Left lung (tissue), 10 donors: ENCODE measurements around the gene EXD3. TPM values are rescaled to one million over a fixed set of nuclear protein-coding genes. Genes with fewer than 3 reads are reported as not detected.
"Not testable (repeated sequence)": the region's sequence is repeated elsewhere in the genome, so short reads cannot be mapped to it uniquely, and the experiment has no call there.

ENCODE experiments used
- ATAC-seq: fragments of 200-7000 bp; cut with Tn5 transposase; one replicate; pipeline ENCODE4 v1.9.1; 2020; ENCODE audit warnings: moderate library complexity
- DNase-seq, 4 donors: peaks; one replicate each; pipeline ENCODE4 v3.0.0-alpha.2; 2013 to 2020
- H3K27ac ChIP-seq, 2 donors: fragments of 200-600 bp; sonication (generic) in 1 of 2; one replicate each; pipeline versions ENCODE4 v1.5.0 to v1.8.0; 2020 to 2021
- H3K27me3 ChIP-seq, 2 donors: fragments of 200-600 bp; sonication (generic) in 1 of 2; one replicate each; pipeline versions ENCODE4 v1.5.0 to v1.8.0; 2020 to 2021
- H3K36me3 ChIP-seq, 2 donors: fragments of 200-600 bp; sonication (generic) in 1 of 2; one replicate each; pipeline versions ENCODE4 v1.5.0 to v1.8.0; 2020 to 2021
- H3K4me1 ChIP-seq, 2 donors: fragments of 200-600 bp; one replicate each; pipeline ENCODE4 v1.8.0; 2021
- H3K4me3 ChIP-seq, 2 donors: fragments of 200-600 bp; sonication (generic) in 1 of 2; one replicate each; pipeline versions ENCODE4 v1.5.0 to v1.8.0; 2020 to 2021; ENCODE audit warnings: mild to moderate bottlenecking in 1 of 2
- H3K9me3 ChIP-seq, 2 donors: fragments of 200-600 bp; sonication (generic) in 1 of 2; one replicate each; pipeline versions ENCODE4 v1.5.0 to v1.8.0; 2020 to 2021
- intact Hi-C, 2 donors: fragments of 100-400 bp; cut with DNase I; formaldehyde crosslinking; loops; one replicate each; pipeline versions ENCODE4 v1.11.2 to v1.14.2; 2022
- microRNA-seq, 2 donors: library from miRNA; unstranded; fragments of <30 nt; microRNA quantifications; one replicate each; pipeline ENCODE4, GENCODE V29; 2019
- polyA plus RNA-seq, 6 donors: library from polyadenylated mRNA; unstranded; fragments of 120-200 nt; gene quantifications; one replicate each; pipeline ENCODE4 v1.2.1, GENCODE V29; 2013; ENCODE audit not compliant: insufficient read length in 6 of 6
- total RNA-seq, 2 donors: library from RNA; stranded (reverse); fragmentation: NEBNext Ultra II Directional; extraction: Animal tissue kit (Norgen Biotek cat#: 25700); gene quantifications; one replicate each; pipeline ENCODE4 v1.2.1, GENCODE V29; 2021
- TF ChIP-seq, protein P1 (sequence below), 2 donors: fragments of 200-600 bp; sonication (generic) in 1 of 2; IDR thresholded peaks; one replicate each; pipeline versions ENCODE4 v1.5.0 to v1.8.0; 2021; ENCODE audit warnings: antibody characterized with exemption in 2 of 2
- donor health status: DM: no; HTN: yes; CAD: no.
- donor health status: DM: no; HTN: no; CAD: no.

EXD3 gene
- total and polyA plus RNA-seq, 8 donors = 13.2 to 21.8 (median 16.6) TPM

DNA sequence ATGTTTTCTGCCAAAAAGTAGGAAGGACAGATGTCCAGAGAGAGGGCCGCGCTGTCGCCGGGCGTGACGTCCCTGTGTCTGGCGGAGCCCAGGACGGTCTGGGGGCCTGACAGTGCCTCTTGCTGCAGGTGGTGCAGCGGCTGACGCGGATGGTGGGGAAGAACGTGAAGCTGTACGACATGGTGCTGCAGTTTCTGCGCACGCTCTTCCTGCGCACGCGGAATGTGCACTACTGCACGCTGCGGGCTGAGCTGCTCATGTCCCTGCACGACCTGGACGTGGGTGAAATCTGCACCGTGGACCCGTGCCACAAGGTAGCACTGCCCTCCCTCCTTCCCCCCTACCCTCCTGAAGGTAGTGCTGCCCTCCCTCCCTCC lies 160.1 kb downstream of the EXD3 start:
- DNase-seq = no peak
- Histone ChIP-seq H3K36me3 (peaks cover 0 to 59% of the 10 kb centered on the region in 2 donors), H3K27ac (no peak overlapping the region), H3K4me1 (peaks cover 2 to 5% of the 10 kb centered on the region in 2 donors), H3K27me3 (no peaks in the 10 kb centered on the region), H3K9me3 (no peaks in the 10 kb centered on the region), H3K4me3 (no peak overlapping the region)
- intact Hi-C loops = no loop called here
- no peak for ATAC-seq
- TF ChIP-seq, protein P1, sequence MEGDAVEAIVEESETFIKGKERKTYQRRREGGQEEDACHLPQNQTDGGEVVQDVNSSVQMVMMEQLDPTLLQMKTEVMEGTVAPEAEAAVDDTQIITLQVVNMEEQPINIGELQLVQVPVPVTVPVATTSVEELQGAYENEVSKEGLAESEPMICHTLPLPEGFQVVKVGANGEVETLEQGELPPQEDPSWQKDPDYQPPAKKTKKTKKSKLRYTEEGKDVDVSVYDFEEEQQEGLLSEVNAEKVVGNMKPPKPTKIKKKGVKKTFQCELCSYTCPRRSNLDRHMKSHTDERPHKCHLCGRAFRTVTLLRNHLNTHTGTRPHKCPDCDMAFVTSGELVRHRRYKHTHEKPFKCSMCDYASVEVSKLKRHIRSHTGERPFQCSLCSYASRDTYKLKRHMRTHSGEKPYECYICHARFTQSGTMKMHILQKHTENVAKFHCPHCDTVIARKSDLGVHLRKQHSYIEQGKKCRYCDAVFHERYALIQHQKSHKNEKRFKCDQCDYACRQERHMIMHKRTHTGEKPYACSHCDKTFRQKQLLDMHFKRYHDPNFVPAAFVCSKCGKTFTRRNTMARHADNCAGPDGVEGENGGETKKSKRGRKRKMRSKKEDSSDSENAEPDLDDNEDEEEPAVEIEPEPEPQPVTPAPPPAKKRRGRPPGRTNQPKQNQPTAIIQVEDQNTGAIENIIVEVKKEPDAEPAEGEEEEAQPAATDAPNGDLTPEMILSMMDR (IDR thresholded peaks at IDR 0.05) = no peak

DNA sequence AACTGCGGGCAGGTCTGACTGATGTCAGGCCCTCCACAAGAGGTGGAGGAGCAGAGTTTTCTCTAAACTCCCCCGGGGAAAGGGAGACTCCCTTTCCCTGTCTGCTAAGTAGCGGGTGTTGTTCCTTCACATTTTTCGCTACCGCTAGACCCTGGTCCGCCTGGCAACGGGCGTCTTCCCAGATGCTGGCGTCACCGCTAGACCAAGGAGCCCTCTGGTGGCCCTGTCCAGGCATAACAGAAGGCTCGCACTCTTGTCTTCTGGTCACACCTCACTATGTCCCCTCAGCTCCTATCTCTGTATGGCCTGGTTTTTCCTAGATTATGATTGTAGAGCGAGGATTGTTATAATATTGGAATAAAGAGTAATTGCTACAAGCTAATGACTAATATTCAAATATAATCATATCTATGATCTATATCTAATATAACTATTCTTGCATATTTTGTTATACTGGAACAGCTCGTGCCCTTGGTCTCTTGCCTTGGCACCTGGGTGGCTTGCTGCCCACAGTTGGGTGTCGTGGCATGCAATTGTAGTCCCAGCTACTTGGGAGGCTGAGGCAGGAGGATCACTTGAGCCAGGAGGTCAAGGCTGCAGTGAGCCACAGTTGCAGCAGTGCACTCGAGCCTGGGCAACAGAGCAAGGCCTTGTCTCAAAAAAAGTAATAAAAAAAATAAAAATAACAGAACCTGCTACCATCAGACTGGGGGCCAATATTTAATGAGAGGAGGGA lies 160.6 kb downstream of the EXD3 start:
- peaks cover 0 to 56% of the 10 kb centered on the region in 2 donors for H3K36me3 ChIP-seq
- TF ChIP-seq, protein P1 (IDR thresholded peaks at IDR 0.05) = peak; percentile 50 to 52
- H3K27ac ChIP-seq, H3K9me3 ChIP-seq, intact Hi-C loops, H3K4me1 ChIP-seq, DNase-seq, H3K27me3 ChIP-seq, H3K4me3 ChIP-seq: not testable (repeated sequence)
- ATAC-seq = peak; percentile 27

Small RNA genes within 50 kb of the gene (microRNA-seq; reads per million reads assigned to microRNA genes)
- 0.50 to 0.68 reads per million in 2 donors for gene MIR7114

Other genes with a start within 250 kb of the EXD3 start
- gene ANAPC2, start 234.6 kb downstream of the EXD3 start, total RNA-seq = 10 to 100 TPM; 43.5 to 52.3 TPM
- gene ANAPC2, start 234.6 kb downstream of the EXD3 start, polyA plus RNA-seq = 10 to 100 TPM; 42.1 to 58.8 (median 44.3) TPM
- 10 to 100 TPM; 59.1 to 68.0 TPM for gene SSNA1, start 234.5 kb downstream of the EXD3 start, total RNA-seq
- gene SSNA1, start 234.5 kb downstream of the EXD3 start, polyA plus RNA-seq = 10 to 100 TPM; 38.7 to 53.6 (median 52.1) TPM
- 10 to 100 TPM; 21.6 to 21.7 TPM for gene TPRN, start 222.4 kb downstream of the EXD3 start, total RNA-seq
- 10 to 100 TPM in 3 of 6 donors, 1 to 10 TPM in 3; 6.7 to 13.8 (median 9.4) TPM for gene TPRN, start 222.4 kb downstream of the EXD3 start, polyA plus RNA-seq
- 10 to 100 TPM; 30.6 to 31.7 TPM for gene TMEM203, start 217.5 kb downstream of the EXD3 start, total RNA-seq
- gene TMEM203, start 217.5 kb downstream of the EXD3 start, polyA plus RNA-seq = 10 to 100 TPM; 30.4 to 37.8 (median 33.3) TPM
- 10 to 100 TPM; 16.5 to 19.5 TPM for gene NDOR1, start 217.5 kb downstream of the EXD3 start, total RNA-seq
- 10 to 100 TPM in 3 of 6 donors, 1 to 10 TPM in 3; 9.1 to 15.4 (median 10.2) TPM for gene NDOR1, start 217.5 kb downstream of the EXD3 start, polyA plus RNA-seq
- 1 to 10 TPM; 4.9 to 7.5 TPM for gene RNF208, start 200.9 kb downstream of the EXD3 start, total RNA-seq
- gene RNF208, start 200.9 kb downstream of the EXD3 start, polyA plus RNA-seq = 1 to 10 TPM; 4.0 to 7.8 (median 5.9) TPM
- under 1 TPM; 0.44 to 0.50 TPM for gene CYSRT1, start 198.0 kb downstream of the EXD3 start, total RNA-seq
- 1 to 10 TPM; 1.4 to 3.7 (median 2.8) TPM for gene CYSRT1, start 198.0 kb downstream of the EXD3 start, polyA plus RNA-seq
- under 1 TPM; 0.15 to 0.18 TPM for gene RNF224, start 195.7 kb downstream of the EXD3 start, total RNA-seq
- gene RNF224, start 195.7 kb downstream of the EXD3 start, polyA plus RNA-seq = 1 to 10 TPM; 1.7 to 4.8 (median 3.5) TPM
- gene SLC34A3, start 192.3 kb downstream of the EXD3 start, total RNA-seq = under 1 TPM in 1 of 2 donors, not detected in 1; 0.12 TPM
- 1 to 10 TPM; 1.0 to 2.8 (median 2.1) TPM for gene SLC34A3, start 192.3 kb downstream of the EXD3 start, polyA plus RNA-seq
- gene TUBB4B, start 181.9 kb downstream of the EXD3 start, total RNA-seq = 100 to 1,000 TPM; 245 to 337 TPM
- 100 to 1,000 TPM; 196 to 315 (median 237) TPM for gene TUBB4B, start 181.9 kb downstream of the EXD3 start, polyA plus RNA-seq
- gene STPG3, start 171.9 kb downstream of the EXD3 start, total RNA-seq = not detected
- gene STPG3, start 171.9 kb downstream of the EXD3 start, polyA plus RNA-seq = 1 to 10 TPM in 3 of 6 donors, under 1 TPM in 3; 0.69 to 1.4 (median 0.89) TPM
- gene NELFB, start 167.8 kb downstream of the EXD3 start, total RNA-seq = 10 to 100 TPM; 47.8 to 49.7 TPM
- gene NELFB, start 167.8 kb downstream of the EXD3 start, polyA plus RNA-seq = 10 to 100 TPM; 52.9 to 62.9 (median 56.8) TPM
- gene TOR4A, start 145.4 kb downstream of the EXD3 start, total RNA-seq = 10 to 100 TPM; 31.8 to 38.5 TPM
- gene TOR4A, start 145.4 kb downstream of the EXD3 start, polyA plus RNA-seq = 10 to 100 TPM in 4 of 6 donors, 1 to 10 TPM in 2; 8.5 to 13.4 (median 11.0) TPM
- gene NRARP, start 120.9 kb downstream of the EXD3 start, total RNA-seq = 10 to 100 TPM; 11.3 to 15.2 TPM
- gene NRARP, start 120.9 kb downstream of the EXD3 start, polyA plus RNA-seq = 10 to 100 TPM in 2 of 6 donors, 1 to 10 TPM in 4; 7.0 to 11.1 (median 9.0) TPM
- gene NOXA1, start 231 bp upstream of the EXD3 start, total RNA-seq = 1 to 10 TPM; 6.1 to 8.7 TPM
- 1 to 10 TPM; 4.5 to 7.3 (median 6.9) TPM for gene NOXA1, start 231 bp upstream of the EXD3 start, polyA plus RNA-seq
- gene ENTPD8, start 18.2 kb upstream of the EXD3 start, total RNA-seq = under 1 TPM in 1 of 2 donors, not detected in 1; 0.15 TPM
- under 1 TPM; 0.33 to 0.68 (median 0.46) TPM for gene ENTPD8, start 18.2 kb upstream of the EXD3 start, polyA plus RNA-seq
- gene NSMF, start 36.2 kb upstream of the EXD3 start, total RNA-seq = 10 to 100 TPM; 29.5 to 31.4 TPM
- 10 to 100 TPM; 31.7 to 46.5 (median 37.4) TPM for gene NSMF, start 36.2 kb upstream of the EXD3 start, polyA plus RNA-seq
- gene PNPLA7, start 127.2 kb upstream of the EXD3 start, total RNA-seq = 1 to 10 TPM; 2.9 to 6.3 TPM
- 1 to 10 TPM; 3.3 to 8.9 (median 4.9) TPM for gene PNPLA7, start 127.2 kb upstream of the EXD3 start, polyA plus RNA-seq
- gene MRPL41, start 128.7 kb upstream of the EXD3 start, total RNA-seq = 10 to 100 TPM; 30.2 to 49.1 TPM
- 10 to 100 TPM; 10.9 to 22.2 (median 15.0) TPM for gene MRPL41, start 128.7 kb upstream of the EXD3 start, polyA plus RNA-seq
- gene DPH7, start 155.8 kb upstream of the EXD3 start, total RNA-seq = 10 to 100 TPM; 25.6 to 26.8 TPM
- 10 to 100 TPM; 43.2 to 69.2 (median 55.6) TPM for gene DPH7, start 155.8 kb upstream of the EXD3 start, polyA plus RNA-seq
- 10 to 100 TPM; 22.3 to 30.5 TPM for gene ZMYND19, start 167.3 kb upstream of the EXD3 start, total RNA-seq
- 10 to 100 TPM; 15.3 to 25.0 (median 20.5) TPM for gene ZMYND19, start 167.3 kb upstream of the EXD3 start, polyA plus RNA-seq
- gene ARRDC1, start 182.5 kb upstream of the EXD3 start, total RNA-seq = 10 to 100 TPM; 63.6 to 77.3 TPM
- gene ARRDC1, start 182.5 kb upstream of the EXD3 start, polyA plus RNA-seq = 10 to 100 TPM; 26.2 to 43.9 (median 31.7) TPM
- 10 to 100 TPM; 71.5 to 79.8 TPM for gene EHMT1, start 195.8 kb upstream of the EXD3 start, total RNA-seq
- 10 to 100 TPM; 77.9 to 92.7 (median 85.8) TPM for gene EHMT1, start 195.8 kb upstream of the EXD3 start, polyA plus RNA-seq